Measurements from ENCODE around the gene CIROP. TPM values are rescaled to one million over a fixed set of nuclear protein-coding genes. Genes with fewer than 3 reads are reported as not detected.

Gene CIROP
- total RNA-seq, 1 experiment from 2014 or later: 0.11 TPM

- no peak for TF ChIP-seq ZNF532 (CRISPR knock-in tag; IDR thresholded peaks at IDR 0.05; ENCODE audit: borderline replicate concordance)
Measured at GRCh38 chr14:23127861-23128260, 23.1 kb upstream of the CIROP start (continued).

GRCh38 chr14:23126548-23127278, 21.9 kb upstream of the CIROP start:
- TF ChIP-seq GRHL2 (CRISPR knock-in tag; IDR thresholded peaks at IDR 0.05; ENCODE audit: insufficient replicate concordance, severe bottlenecking): no peak
- TF ChIP-seq ATF1 (CRISPR knock-in tag; IDR thresholded peaks at IDR 0.05): no peak
- TF ChIP-seq TCF7 (CRISPR knock-in tag; IDR thresholded peaks at IDR 0.05; ENCODE audit: low read depth): no peak
- TF ChIP-seq ZMAT4 (CRISPR knock-in tag; IDR thresholded peaks at IDR 0.05): no peak
- TF ChIP-seq HMGA2 (CRISPR knock-in tag; IDR thresholded peaks at IDR 0.05): no peak
- no peak for TF ChIP-seq ZNF232 (CRISPR knock-in tag; IDR thresholded peaks at IDR 0.05)
- TF ChIP-seq JUN (CRISPR knock-in tag; IDR thresholded peaks at IDR 0.05): no peak
- TF ChIP-seq NFATC4 (CRISPR knock-in tag; IDR thresholded peaks at IDR 0.05): no peak
- no peak for TF ChIP-seq ESRRA (CRISPR knock-in tag; IDR thresholded peaks at IDR 0.05; ENCODE audit: borderline replicate concordance)
- no peak for TF ChIP-seq ZNF671 (CRISPR knock-in tag; IDR thresholded peaks at IDR 0.05)
- no peak for TF ChIP-seq SMAD3 (CRISPR knock-in tag; IDR thresholded peaks at IDR 0.05; ENCODE audit: borderline replicate concordance)
- TF ChIP-seq SP1 (CRISPR knock-in tag; conservative IDR thresholded peaks at IDR 0.05): no peak
- no peak for TF ChIP-seq IRF1 (CRISPR knock-in tag; IDR thresholded peaks at IDR 0.05)
- TF ChIP-seq PREB (CRISPR knock-in tag; IDR thresholded peaks at IDR 0.05; ENCODE audit: borderline replicate concordance): no peak
- no peak for TF ChIP-seq NR3C1 (CRISPR knock-in tag; conservative IDR thresholded peaks at IDR 0.05; ENCODE audit: low read depth)
- TF ChIP-seq HMGXB4 (CRISPR knock-in tag; IDR thresholded peaks at IDR 0.05): no peak
- no peak for TF ChIP-seq RORB (CRISPR knock-in tag; IDR thresholded peaks at IDR 0.05)
- TF ChIP-seq MLX (CRISPR knock-in tag; IDR thresholded peaks at IDR 0.05): no peak
- no peaks in the 10 kb centered on the region for H3K9me3 Mint-ChIP-seq
- no peak for DNase-seq (ENCODE audit: low spot score)
- ATAC-seq: no peak
- no peak overlapping the region for H3K27ac Mint-ChIP-seq
- CTCF ChIA-PET: interaction anchor here (0.6 to 1.8 kb wide), 8 partner anchors 19 to 253 kb away, joined by 3 to 10 read pairs (median 4); partner anchors contain the start of genes ACIN1 and C14orf119
- POLR2A ChIA-PET: no interaction called here
- no peaks in the 10 kb centered on the region for H3K27me3 Mint-ChIP-seq (ENCODE audit: low read depth)
- H3K4me1 Mint-ChIP-seq: peaks cover 40% of the 10 kb centered on the region
- H3K4me3 Mint-ChIP-seq: no peak overlapping the region
- peaks cover 39% of the 10 kb centered on the region for H3K36me3 Mint-ChIP-seq

All from WTC11 (cell line).